Mesenchymal stem cell (in vitro differentiated cells and primary cell): ENCODE data around the gene PCNX2.

Source experiments
- DNase-seq: peaks from one replicate; pipeline ENCODE4 v3.0.0-alpha.2; 2013
- H2AFZ ChIP-seq: one replicate; pipeline ENCODE4 v1.6.1; 2013; ENCODE audit warnings: low read depth, mild to moderate bottlenecking, control low read depth, inconsistent platforms, low read length, moderate library complexity
- H2AK5ac ChIP-seq: 2 replicates; pipeline ENCODE4 v1.6.1; 2013; ENCODE audit warnings: low read length, moderate library complexity, mild to moderate bottlenecking, inconsistent platforms; ENCODE audit not compliant: severe bottlenecking
- H2BK120ac ChIP-seq: one replicate; pipeline ENCODE4 v1.6.1; 2013; ENCODE audit warnings: low read depth, mild to moderate bottlenecking, inconsistent platforms, low read length, moderate library complexity
- H2BK12ac ChIP-seq, 2 experiments: one replicate each; pipeline ENCODE4 v1.6.1; 2013; ENCODE audit warnings: inconsistent platforms in 2 of 2, low read length in 2 of 2, mild to moderate bottlenecking in 2 of 2, moderate library complexity in 2 of 2, control low read depth in 1 of 2
- H2BK15ac ChIP-seq: one replicate; pipeline ENCODE4 v1.6.1; 2013; ENCODE audit warnings: mild to moderate bottlenecking, low read depth, inconsistent platforms; ENCODE audit not compliant: poor library complexity, severe bottlenecking
- H2BK5ac ChIP-seq: 2 replicates; pipeline ENCODE4 v1.6.1; 2013; ENCODE audit warnings: low read depth, mild to moderate bottlenecking, low read length, control low read depth, inconsistent platforms; ENCODE audit not compliant: poor library complexity, severe bottlenecking
- H3K14ac ChIP-seq, 2 experiments: one replicate each; pipeline ENCODE4 v1.6.1; 2013; ENCODE audit warnings: inconsistent platforms in 2 of 2, low read length in 2 of 2, control low read depth in 1 of 2, mild to moderate bottlenecking in 1 of 2, moderate library complexity in 1 of 2
- H3K18ac ChIP-seq, 2 experiments: one replicate each; pipeline ENCODE4 v1.6.1; 2013; ENCODE audit warnings: inconsistent platforms in 2 of 2, low read length in 2 of 2, control low read depth in 1 of 2, low read depth in 1 of 2, mild to moderate bottlenecking in 1 of 2
- H3K23ac ChIP-seq, 2 experiments: one replicate each; pipeline ENCODE4 v1.6.1; 2013; ENCODE audit warnings: inconsistent platforms in 2 of 2, low read length in 2 of 2, mild to moderate bottlenecking in 2 of 2, moderate library complexity in 2 of 2, control low read depth in 1 of 2
- H3K27ac ChIP-seq: 2 replicates; pipeline ENCODE4 v1.5.1; 2013; ENCODE audit warnings: mild to moderate bottlenecking, moderate library complexity, low read length, control low read depth, inconsistent platforms; ENCODE audit not compliant: poor library complexity, severe bottlenecking
- H3K27me3 ChIP-seq, 2 experiments: 2 replicates each; pipeline versions ENCODE4 v1.6.1 to v1.7.0; 2013; ENCODE audit warnings: low read length in 2 of 2, mild to moderate bottlenecking in 2 of 2, moderate library complexity in 2 of 2, control low read depth in 1 of 2, inconsistent platforms in 1 of 2; ENCODE audit not compliant: control insufficient read depth in 1 of 2, insufficient read depth in 1 of 2
- H3K36me3 ChIP-seq, 2 experiments: 2 replicates each; pipeline versions ENCODE4 v1.6.1 to v1.7.0; 2013; ENCODE audit warnings: low read length in 2 of 2, control low read depth in 1 of 2, inconsistent platforms in 1 of 2, low read depth in 1 of 2, mild to moderate bottlenecking in 1 of 2; ENCODE audit not compliant: insufficient read depth in 2 of 2, control insufficient read depth in 1 of 2
- H3K4ac ChIP-seq, 2 experiments: one replicate each; pipeline ENCODE4 v1.6.1; 2013; ENCODE audit warnings: inconsistent platforms in 2 of 2, low read length in 2 of 2, mild to moderate bottlenecking in 2 of 2, moderate library complexity in 2 of 2, control low read depth in 1 of 2, low read depth in 1 of 2
- H3K4me1 ChIP-seq: 2 replicates; pipeline ENCODE4 v1.6.1; 2013; ENCODE audit warnings: low read depth, low read length, control low read depth; ENCODE audit not compliant: control insufficient read depth, insufficient read depth
- H3K4me2 ChIP-seq: 2 replicates; pipeline ENCODE4 v1.6.1; 2013; ENCODE audit warnings: low read length, mild to moderate bottlenecking, inconsistent platforms; ENCODE audit not compliant: poor library complexity, severe bottlenecking
- H3K4me3 ChIP-seq, 2 experiments: 2 replicates each; pipeline versions ENCODE4 v1.5.1 to v1.7.0; 2013; ENCODE audit warnings: low read length in 2 of 2, mild to moderate bottlenecking in 2 of 2, control low read depth in 1 of 2, low read depth in 1 of 2; ENCODE audit not compliant: insufficient read depth in 1 of 2
- H3K79me1 ChIP-seq: replicated peaks from 2 replicates; pipeline ENCODE4 v1.6.1; 2013; ENCODE audit warnings: mild to moderate bottlenecking, control low read depth, low read length, inconsistent platforms; ENCODE audit not compliant: poor library complexity, severe bottlenecking
- H3K9ac ChIP-seq: 2 replicates; pipeline ENCODE4 v1.7.0; 2013; ENCODE audit warnings: mild to moderate bottlenecking, low read length, moderate library complexity
- H3K9me3 ChIP-seq: 2 replicates; pipeline ENCODE4 v1.7.0; 2013; ENCODE audit warnings: mild to moderate bottlenecking, low read length; ENCODE audit not compliant: control insufficient read depth
- H4K8ac ChIP-seq: one replicate; pipeline ENCODE4 v1.6.1; 2013; ENCODE audit warnings: inconsistent platforms, mild to moderate bottlenecking, low read length, moderate library complexity
- H4K91ac ChIP-seq: one replicate; pipeline ENCODE4 v1.6.1; 2013; ENCODE audit warnings: mild to moderate bottlenecking, low read length, inconsistent platforms
- WGBS: methylation state at CpG from one replicate; pipeline ENCODE4 v1.1.7; 2013; ENCODE audit warnings: mixed read lengths; 5-methylcytosine and 5-hydroxymethylcytosine counted together

The PCNX2 gene

GRCh38 chr1:232954594-232955365, 340.7 kb downstream of the PCNX2 start:
- Histone ChIP-seq H2AK5ac (peak overlapping the region; percentile 27), H2BK15ac (no peak overlapping the region), H2BK12ac (no peak overlapping the region), H3K79me1 (peaks cover 19% of the 10 kb centered on the region), H3K14ac (no peak overlapping the region), H3K36me3 (peaks cover 14 to 39% of the 10 kb centered on the region in 2 experiments), H3K4me3 (no peak overlapping the region), H3K9ac (no peak overlapping the region), H2AFZ (no peak overlapping the region), H4K8ac (no peak overlapping the region), H3K4ac (no peak overlapping the region), H2BK5ac (no peak overlapping the region), H3K27ac (no peak overlapping the region), H3K23ac (no peak overlapping the region), H3K4me1 (peaks cover 5% of the 10 kb centered on the region), H3K18ac (no peak overlapping the region), H4K91ac (no peak overlapping the region), H3K4me2 (no peak overlapping the region), H3K27me3 (no peaks in the 10 kb centered on the region), H2BK120ac (no peak overlapping the region), H3K9me3 (peaks cover 7% of the 10 kb centered on the region)
- WGBS, result 58% methylated on average over 2 of the region's 4 CpGs
- DNase-seq, result no peak

GRCh38 chr1:232952514-232953499, 342.7 kb downstream of the PCNX2 start:
- peak; percentile 66 for DNase-seq
- Histone ChIP-seq H4K8ac (peak overlapping the region; percentile 5), H3K9ac (peak overlapping the region; percentile 23), H3K79me1 (peaks cover 9% of the 10 kb centered on the region), H3K36me3 (peaks cover under 1 to 19% of the 10 kb centered on the region in 2 experiments), H3K18ac (peak overlapping the region in 1 of 2 experiments; percentile 13), H3K14ac (no peak overlapping the region), H2BK12ac (peak overlapping the region; percentile 3 to 4), H3K4me3 (peak overlapping the region in 1 of 2 experiments; percentile 25), H2BK120ac (no peak overlapping the region), H3K9me3 (no peaks in the 10 kb centered on the region), H2AK5ac (peak overlapping the region; percentile 16), H3K27me3 (no peaks in the 10 kb centered on the region), H3K4me1 (peaks cover 5% of the 10 kb centered on the region), H3K27ac (peak overlapping the region; percentile 68), H3K4ac (no peak overlapping the region), H3K4me2 (no peak overlapping the region), H2BK5ac (peak overlapping the region; percentile 2), H2AFZ (no peak overlapping the region), H4K91ac (no peak overlapping the region), H2BK15ac (peak overlapping the region; percentile 82), H3K23ac (no peak overlapping the region)
- 76% methylated on average over 2 of the region's 2 CpGs for WGBS

- no peak overlapping the region for H3K23ac ChIP-seq
- H3K36me3 ChIP-seq, result peaks cover 0 to 7% of the 10 kb centered on the region in 2 experiments
- no peak overlapping the region for H4K8ac ChIP-seq
- peak overlapping the region; percentile 2 for H3K27ac ChIP-seq
- H3K27me3 ChIP-seq, result no peaks in the 10 kb centered on the region
- H3K79me1 ChIP-seq, result peaks cover 7% of the 10 kb centered on the region
- H2BK120ac ChIP-seq, result no peak overlapping the region
- H3K9me3 ChIP-seq, result no peaks in the 10 kb centered on the region
- DNase-seq, result no peak
- H3K4me1 ChIP-seq, result peaks cover 5% of the 10 kb centered on the region
- no peak overlapping the region for H2BK5ac ChIP-seq
- peak overlapping the region; percentile 52 for H3K4me2 ChIP-seq
- peak overlapping the region in 1 of 2 experiments; percentile 89 for H3K4me3 ChIP-seq
- H3K14ac ChIP-seq, result no peak overlapping the region
- peak overlapping the region; percentile 91 for H3K9ac ChIP-seq
- H4K91ac ChIP-seq, result no peak overlapping the region
- no peak overlapping the region for H3K18ac ChIP-seq
- no peak overlapping the region for H2AFZ ChIP-seq
- 100% methylated on average over 1 of the region's 1 CpG for WGBS
- no peak overlapping the region for H2BK15ac ChIP-seq
- H2BK12ac ChIP-seq, result no peak overlapping the region
- H2AK5ac ChIP-seq, result no peak overlapping the region
- no peak overlapping the region for H3K4ac ChIP-seq
These were observed 343.9 kb downstream of the PCNX2 start for GRCh38 chr1:232951605-232952004.

- peak overlapping the region; percentile 91 for H3K9ac ChIP-seq
- H2BK120ac ChIP-seq, result no peak overlapping the region
- H3K18ac ChIP-seq, result no peak overlapping the region
- no peak overlapping the region for H3K23ac ChIP-seq
- DNase-seq, result peak; percentile 38
- no peak overlapping the region for H3K4ac ChIP-seq
- peaks cover 0 to 3% of the 10 kb centered on the region in 2 experiments for H3K36me3 ChIP-seq
- H2BK15ac ChIP-seq, result no peak overlapping the region
- 9% methylated on average over 5 of the region's 5 CpGs for WGBS
- H4K91ac ChIP-seq, result no peak overlapping the region
- no peak overlapping the region for H2AFZ ChIP-seq
- H3K4me1 ChIP-seq, result peaks cover 4% of the 10 kb centered on the region
- no peak overlapping the region for H4K8ac ChIP-seq
- no peaks in the 10 kb centered on the region for H3K9me3 ChIP-seq
- no peak overlapping the region for H3K14ac ChIP-seq
- peak overlapping the region; percentile 11 for H3K4me2 ChIP-seq
- H2AK5ac ChIP-seq, result no peak overlapping the region
- H2BK5ac ChIP-seq, result no peak overlapping the region
- peaks cover 7% of the 10 kb centered on the region for H3K79me1 ChIP-seq
- H3K4me3 ChIP-seq, result peak overlapping the region in 1 of 2 experiments; percentile 89
- no peak overlapping the region for H3K27ac ChIP-seq
- H2BK12ac ChIP-seq, result no peak overlapping the region
- no peaks in the 10 kb centered on the region for H3K27me3 ChIP-seq
These were observed 344.3 kb downstream of the PCNX2 start for GRCh38 chr1:232951180-232951579.
